Activated CD4-positive, CD25-positive, alpha-beta regulatory T cell (primary cell): ENCODE data around the gene IFT52.
"Not testable (repeated sequence)": the region's sequence is repeated elsewhere in the genome, so short reads cannot be mapped to it uniquely, and the experiment has no call there.

Experiments used
- DNase-seq, 4 experiments: peaks; one replicate each; lab custom pipeline; 2025; lab: John Stamatoyannopoulos, UW

The IFT52 gene

GRCh38 chr20:43650997-43651525 lies 60.3 kb downstream of the IFT52 start:
- no peak for DNase-seq

GRCh38 chr20:43651650-43652184 lies 61.0 kb downstream of the IFT52 start:
- not testable (repeated sequence) for DNase-seq

- DNase-seq = no peak
These were observed 63.2 kb downstream of the IFT52 start for GRCh38 chr20:43653966-43654365.

GRCh38 chr20:43655176-43655575 lies 64.4 kb downstream of the IFT52 start:
- not testable (repeated sequence) for DNase-seq

- DNase-seq = no peak
These were observed 65.2 kb downstream of the IFT52 start for GRCh38 chr20:43655937-43656336.

- no peak for DNase-seq
These were observed 67.5 kb downstream of the IFT52 start for GRCh38 chr20:43658069-43658722.

- DNase-seq = no peak
These were observed 68.1 kb downstream of the IFT52 start for GRCh38 chr20:43658723-43659419.

- DNase-seq = no peak
These were observed 72.4 kb downstream of the IFT52 start for GRCh38 chr20:43662943-43663655.

- DNase-seq = no peak
These were observed 74.9 kb downstream of the IFT52 start for GRCh38 chr20:43665466-43666176.

- DNase-seq = peak; percentile 47 to 57 (median 52)
These were observed 75.9 kb downstream of the IFT52 start, which contains the start of gene MYBL2 for GRCh38 chr20:43666376-43667328. Gene MYBL2, plus strand, starts transcription at chr20:43667114. Its CDS starts 170 bp downstream, at chr20:43667284.

GRCh38 chr20:43667341-43668132 lies 76.8 kb downstream of the IFT52 start:
- DNase-seq = no peak

GRCh38 chr20:43669332-43669731 lies 78.6 kb downstream of the IFT52 start:
- DNase-seq = no peak

GRCh38 chr20:43670423-43670822 lies 79.7 kb downstream of the IFT52 start:
- no peak for DNase-seq

- DNase-seq = no peak
These were observed 85.6 kb downstream of the IFT52 start for GRCh38 chr20:43676368-43676767.

- no peak for DNase-seq
These were observed 90.2 kb downstream of the IFT52 start for GRCh38 chr20:43680981-43681380.

GRCh38 chr20:43681468-43681942 lies 90.8 kb downstream of the IFT52 start:
- DNase-seq = no peak

- DNase-seq = no peak
These were observed 91.3 kb downstream of the IFT52 start for GRCh38 chr20:43681991-43682410.

- no peak for DNase-seq
These were observed 91.7 kb downstream of the IFT52 start for GRCh38 chr20:43682446-43682845.

- no peak for DNase-seq
These were observed 96.1 kb downstream of the IFT52 start for GRCh38 chr20:43686820-43687219.

GRCh38 chr20:43689165-43689564 lies 98.4 kb downstream of the IFT52 start:
- DNase-seq = no peak
